Lower lobe of right lung (tissue), 2 donors: ENCODE measurements around the gene CBFA2T2. TPM values are rescaled to one million over a fixed set of nuclear protein-coding genes. Genes with fewer than 3 reads are reported as not detected.
"Not testable (repeated sequence)": the region's sequence is repeated elsewhere in the genome, so short reads cannot be mapped to it uniquely, and the experiment has no call there.

Experiments
- ATAC-seq, 2 donors: fragments of 200-7000 bp; cut with Tn5 transposase; one replicate each; pipeline ENCODE4 v1.9.1; 2020 to 2022; ENCODE audit warnings: mild to moderate bottlenecking in 2 of 2, moderate library complexity in 2 of 2
- DNase-seq: peaks from one replicate; pipeline ENCODE4 v3.0.0-alpha.2; 2020
- H3K27ac ChIP-seq: fragments of 200-600 bp; one replicate; pipeline ENCODE4 v1.8.0; 2022
- H3K27me3 ChIP-seq: fragments of 200-600 bp; one replicate; pipeline ENCODE4 v1.8.0; 2022; ENCODE audit warnings: low read depth
- H3K36me3 ChIP-seq: fragments of 200-600 bp; one replicate; pipeline ENCODE4 v1.8.0; 2022; ENCODE audit warnings: mild to moderate bottlenecking
- H3K4me1 ChIP-seq: fragments of 200-600 bp; one replicate; pipeline ENCODE4 v1.8.0; 2022
- H3K4me3 ChIP-seq: fragments of 200-600 bp; one replicate; pipeline ENCODE4 v1.8.0; 2022; ENCODE audit warnings: mild to moderate bottlenecking
- H3K9me3 ChIP-seq: fragments of 200-600 bp; one replicate; pipeline ENCODE4 v1.8.0; 2022
- intact Hi-C: fragments of 100-400 bp; cut with DNase I; formaldehyde crosslinking; loops from one replicate; pipeline ENCODE4 v1.11.0; 2022
- total RNA-seq: library from RNA; stranded (reverse); fragmentation: NEBNext Ultra II Directional; extraction: Animal tissue kit (Norgen Biotek cat#: 25700); gene quantifications from one replicate; pipeline ENCODE4 v1.2.1, GENCODE V29; 2021
- TF ChIP-seq, protein P1 (sequence below): fragments of 200-600 bp; IDR thresholded peaks from one replicate; pipeline ENCODE4 v1.8.0; 2022; ENCODE audit warnings: antibody characterized with exemption, mild to moderate bottlenecking
- donor health status: DM: no; HTN: yes; CAD: no; lungs with severe emphysema.

Gene CBFA2T2
- total RNA-seq, 1 donor from 2014 or later = 18.2 TPM

DNA sequence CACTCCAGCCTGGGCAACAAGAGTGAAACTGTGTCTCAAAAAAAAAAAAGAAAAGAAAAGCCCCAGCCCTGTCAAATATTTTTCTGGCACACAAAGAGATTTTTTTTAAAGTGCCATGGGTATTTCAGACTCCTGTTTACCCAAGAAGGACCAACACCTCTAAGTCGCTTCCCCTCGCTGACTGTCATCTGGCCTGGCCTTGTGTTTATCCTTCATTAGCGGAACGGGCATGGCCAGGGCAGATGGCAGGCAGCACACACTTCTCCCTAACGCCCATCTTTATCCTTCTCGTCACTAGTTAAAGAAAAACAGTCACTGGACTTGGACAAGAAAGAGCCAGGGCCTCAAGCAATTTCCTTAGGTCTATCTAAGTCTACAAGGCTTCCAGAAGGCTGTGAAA lies 7.3 kb upstream of the CBFA2T2 start:
- no peaks in the 10 kb centered on the region for H3K27me3 ChIP-seq
- no peaks in the 10 kb centered on the region for H3K9me3 ChIP-seq
- TF ChIP-seq, protein P1, sequence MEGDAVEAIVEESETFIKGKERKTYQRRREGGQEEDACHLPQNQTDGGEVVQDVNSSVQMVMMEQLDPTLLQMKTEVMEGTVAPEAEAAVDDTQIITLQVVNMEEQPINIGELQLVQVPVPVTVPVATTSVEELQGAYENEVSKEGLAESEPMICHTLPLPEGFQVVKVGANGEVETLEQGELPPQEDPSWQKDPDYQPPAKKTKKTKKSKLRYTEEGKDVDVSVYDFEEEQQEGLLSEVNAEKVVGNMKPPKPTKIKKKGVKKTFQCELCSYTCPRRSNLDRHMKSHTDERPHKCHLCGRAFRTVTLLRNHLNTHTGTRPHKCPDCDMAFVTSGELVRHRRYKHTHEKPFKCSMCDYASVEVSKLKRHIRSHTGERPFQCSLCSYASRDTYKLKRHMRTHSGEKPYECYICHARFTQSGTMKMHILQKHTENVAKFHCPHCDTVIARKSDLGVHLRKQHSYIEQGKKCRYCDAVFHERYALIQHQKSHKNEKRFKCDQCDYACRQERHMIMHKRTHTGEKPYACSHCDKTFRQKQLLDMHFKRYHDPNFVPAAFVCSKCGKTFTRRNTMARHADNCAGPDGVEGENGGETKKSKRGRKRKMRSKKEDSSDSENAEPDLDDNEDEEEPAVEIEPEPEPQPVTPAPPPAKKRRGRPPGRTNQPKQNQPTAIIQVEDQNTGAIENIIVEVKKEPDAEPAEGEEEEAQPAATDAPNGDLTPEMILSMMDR = no peak
- DNase-seq (no peak), ATAC-seq (no peak)
- H3K27ac ChIP-seq = no peak overlapping the region
- H3K4me1 ChIP-seq = no peaks in the 10 kb centered on the region
- intact Hi-C loops = no loop called here
- no peak overlapping the region for H3K4me3 ChIP-seq
- H3K36me3 ChIP-seq = no peaks in the 10 kb centered on the region

DNA sequence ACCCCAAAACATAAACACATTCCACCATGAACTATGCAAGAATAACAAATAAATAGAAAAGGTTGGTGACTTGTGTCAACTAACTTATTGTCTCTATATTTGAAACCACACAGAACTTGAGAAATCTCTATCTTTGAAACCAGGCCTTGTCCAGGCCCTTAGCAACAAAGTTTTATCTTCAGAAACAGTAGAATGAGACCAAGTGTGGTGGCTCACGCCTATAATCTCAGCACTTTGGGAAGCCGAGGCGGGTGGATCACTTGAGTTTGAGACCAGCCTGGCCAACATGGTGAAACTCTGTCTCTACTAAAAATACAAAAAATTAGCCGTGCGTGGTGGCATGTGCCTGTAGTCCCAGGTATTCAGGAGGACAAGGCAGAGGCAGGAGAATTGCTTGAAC lies 6.7 kb upstream of the CBFA2T2 start:
- ATAC-seq, intact Hi-C loops, H3K36me3 ChIP-seq, H3K4me1 ChIP-seq, H3K27me3 ChIP-seq, H3K4me3 ChIP-seq, H3K27ac ChIP-seq, DNase-seq, H3K9me3 ChIP-seq: not testable (repeated sequence)

DNA sequence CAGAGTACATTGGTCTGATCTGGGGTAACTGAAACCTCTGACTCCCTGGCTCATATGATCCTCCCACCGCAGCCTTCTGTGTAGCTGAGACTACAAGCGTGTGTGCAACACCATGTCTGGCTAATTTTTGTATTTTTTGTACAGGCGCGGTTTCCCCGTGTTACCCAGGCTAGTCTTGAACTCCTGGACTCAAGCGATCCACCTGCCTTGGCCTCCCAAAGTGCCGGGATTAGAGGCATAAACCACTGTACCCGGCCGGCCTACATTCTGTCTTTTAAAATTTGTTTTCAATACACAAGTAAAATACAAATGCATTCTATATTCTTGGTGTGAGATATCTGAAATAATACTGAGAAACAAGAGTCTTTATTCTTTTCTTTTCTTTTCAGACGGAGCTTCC lies 1.7 kb upstream of the CBFA2T2 start:
- intact Hi-C loops = no loop called here
- H3K27ac ChIP-seq = no peak overlapping the region
- DNase-seq = peak; percentile 4

DNA sequence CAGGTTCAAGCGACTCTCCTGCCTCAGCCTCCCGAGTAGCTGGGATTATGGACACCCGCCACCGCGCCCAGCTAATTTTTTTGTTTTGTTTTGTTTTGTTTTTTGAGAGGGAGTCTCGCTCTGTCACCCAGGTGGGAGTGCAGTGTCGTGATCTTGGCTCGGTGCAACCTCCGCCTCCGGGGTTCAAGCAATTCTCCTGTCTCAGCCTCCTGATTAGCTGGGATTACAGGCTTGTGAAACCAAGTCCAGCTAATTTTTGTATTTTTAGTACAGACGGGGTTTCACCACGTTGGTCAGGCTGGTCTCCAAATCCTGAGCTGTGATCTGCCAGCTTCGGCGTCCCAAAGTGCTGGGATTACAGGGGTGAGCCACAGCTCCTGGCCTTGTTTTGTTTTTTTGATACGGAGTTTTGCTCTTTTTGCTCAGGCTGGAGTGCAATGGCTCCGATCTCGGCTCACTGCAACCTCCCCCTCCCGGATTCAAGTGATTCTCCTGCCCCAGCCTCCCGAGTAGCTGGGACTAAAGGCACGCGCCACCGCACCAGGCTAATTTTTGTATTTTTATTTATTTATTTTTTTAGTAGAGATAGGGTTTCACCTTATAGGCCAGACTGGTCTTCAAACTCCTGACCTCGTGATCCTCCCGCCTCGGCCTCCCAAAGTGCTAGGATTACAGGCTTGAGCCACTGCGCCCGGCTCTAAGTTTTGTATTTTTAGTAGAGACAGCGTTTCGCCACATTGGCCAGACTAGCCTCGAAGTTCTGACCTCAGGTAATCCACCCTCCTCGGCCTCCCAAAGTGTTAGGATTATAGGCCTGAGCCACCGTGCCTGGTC lies 1.0 kb upstream of the CBFA2T2 start:
- ATAC-seq, DNase-seq, H3K27me3 ChIP-seq, H3K36me3 ChIP-seq, H3K9me3 ChIP-seq, intact Hi-C loops: not testable (repeated sequence)
- Histone ChIP-seq H3K4me1 (peaks cover 20% of the 10 kb centered on the region), H3K4me3 (peak overlapping the region; percentile 96), H3K27ac (peak overlapping the region; percentile 91)

More for the DNA sequence above, 1.7 kb upstream of the CBFA2T2 start:
- ATAC-seq = no peak
- Histone ChIP-seq H3K9me3 (no peaks in the 10 kb centered on the region), H3K4me1 (peaks cover 20% of the 10 kb centered on the region), H3K27me3 (no peaks in the 10 kb centered on the region), H3K4me3 (no peak overlapping the region), H3K36me3 (no peaks in the 10 kb centered on the region)
- TF ChIP-seq, protein P1 = no peak

DNA sequence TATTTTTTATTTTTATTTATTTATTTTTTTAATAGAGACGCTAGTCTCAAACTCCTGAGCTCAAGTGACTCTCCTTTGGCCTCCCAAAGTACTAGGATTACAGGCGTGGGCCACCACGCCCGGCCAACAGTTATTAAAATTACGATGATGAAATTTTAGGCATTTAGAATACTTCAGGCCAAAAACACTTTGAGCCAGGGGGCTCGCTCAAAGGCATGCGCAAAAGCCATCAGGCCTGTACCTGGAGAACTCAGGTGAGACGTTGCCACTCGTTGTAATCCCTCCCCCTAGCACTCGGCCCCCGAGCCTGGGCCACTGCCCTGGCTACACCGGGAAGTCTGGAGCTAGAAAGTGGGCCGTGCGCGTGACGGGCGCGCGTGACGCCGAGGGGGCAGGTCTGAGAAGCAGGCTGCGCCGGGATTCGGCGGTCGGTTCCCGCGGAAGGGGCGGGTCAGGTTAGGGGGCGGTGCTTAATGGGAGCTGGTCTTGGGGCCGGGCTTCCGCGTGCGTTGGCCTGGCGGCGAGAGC lies 337 bp upstream of the CBFA2T2 start:
- Histone ChIP-seq H3K9me3 (no peaks in the 10 kb centered on the region), H3K36me3 (no peaks in the 10 kb centered on the region), H3K4me1 (peaks cover 20% of the 10 kb centered on the region), H3K4me3 (peak overlapping the region; percentile 96), H3K27ac (peak overlapping the region; percentile 91), H3K27me3 (no peaks in the 10 kb centered on the region)
- ATAC-seq (peak; percentile 98 to 99), DNase-seq (peak; percentile 100)
- TF ChIP-seq, protein P1 = no peak
- intact Hi-C loops = no loop called here

DNA sequence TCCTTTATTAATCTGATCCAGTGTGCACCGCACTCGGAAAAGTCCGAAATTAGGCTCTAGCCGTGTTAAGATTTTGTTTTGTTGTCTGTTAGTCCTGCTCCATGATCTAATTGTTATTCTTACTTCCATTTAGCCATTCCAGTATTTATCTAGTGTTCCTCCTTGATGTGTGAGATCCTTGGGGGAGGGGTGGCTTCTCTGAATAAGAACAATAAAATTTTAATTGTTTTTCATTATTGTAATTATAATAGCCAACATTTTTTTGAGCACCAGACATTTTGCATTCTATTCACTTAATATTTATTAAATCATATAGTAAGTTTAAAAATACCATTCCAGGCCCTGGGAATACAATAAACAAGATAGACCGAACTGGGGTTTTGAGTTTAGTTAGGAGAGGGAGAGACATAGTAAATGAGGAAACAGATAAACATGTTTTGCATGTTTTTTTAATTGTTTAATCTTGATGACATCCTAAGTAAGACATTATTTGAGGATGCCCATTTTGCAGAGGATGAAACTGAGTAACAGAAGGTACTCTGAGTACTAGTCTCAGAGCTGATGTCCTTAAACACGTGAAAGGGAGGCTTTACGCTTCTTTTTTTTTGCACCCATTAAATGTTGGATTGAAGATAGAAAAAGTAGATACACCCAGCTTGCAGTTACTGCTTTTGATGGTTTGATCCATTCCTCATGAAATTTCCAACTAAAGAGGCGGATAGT lies 1.2 kb downstream of the CBFA2T2 start:
- Histone ChIP-seq H3K4me1 (peaks cover 20% of the 10 kb centered on the region), H3K9me3 (no peaks in the 10 kb centered on the region), H3K4me3 (peak overlapping the region; percentile 96), H3K27me3 (no peaks in the 10 kb centered on the region), H3K36me3 (no peaks in the 10 kb centered on the region), H3K27ac (peak overlapping the region; percentile 91)
- intact Hi-C loops = no loop called here
- DNase-seq = no peak
- TF ChIP-seq, protein P1 = no peak
- no peak for ATAC-seq
